Natural killer cell (primary cell): ENCODE data around the gene GPR37L1. TPM values are rescaled to one million over a fixed set of nuclear protein-coding genes. Genes with fewer than 3 reads are reported as not detected.

ENCODE experiments used
- ATAC-seq, 3 donors: fragments of 150-1000 bp in 2 of 3; fragments of 200-7000 bp in 1 of 3; cut with Tn5 transposase; 1 replicate in 1 of 3; 2 replicates in 2 of 3; pipeline ENCODE4 v1.10.0; 2021; ENCODE audit warnings: mild to moderate bottlenecking in 2 of 3, moderate library complexity in 2 of 3
- DNase-seq, 2 donors: peaks; one replicate each; pipeline versions ENCODE4 v3.0.0 to v3.0.0-alpha.2; 2013 to 2021; ENCODE audit warnings: mixed read lengths in 1 of 2
- H3K27ac ChIP-seq: one replicate; pipeline ENCODE4 v1.5.1; 2013; ENCODE audit warnings: mild to moderate bottlenecking, low read length
- H3K27me3 ChIP-seq: one replicate; pipeline ENCODE4 v1.6.1; 2013; ENCODE audit warnings: low read length; ENCODE audit not compliant: control insufficient read depth, insufficient read depth
- H3K36me3 ChIP-seq: one replicate; pipeline ENCODE4 v1.6.1; 2013; ENCODE audit warnings: low read length; ENCODE audit not compliant: control insufficient read depth, insufficient read depth
- H3K4me1 ChIP-seq: one replicate; pipeline ENCODE4 v1.6.1; 2013; ENCODE audit warnings: low read length; ENCODE audit not compliant: control insufficient read depth, insufficient read depth
- H3K4me3 ChIP-seq: one replicate; pipeline ENCODE4 v1.5.1; 2013; ENCODE audit warnings: low read length
- H3K9me3 ChIP-seq: one replicate; pipeline ENCODE4 v1.6.1; 2013; ENCODE audit warnings: low read length; ENCODE audit not compliant: control insufficient read depth, insufficient read depth
- H3K27ac Mint-ChIP-seq, 2 donors: one replicate each; pipeline ENCODE4 v1.8.0; 2022; ENCODE audit warnings: mild to moderate bottlenecking in 2 of 2, mixed read lengths in 2 of 2, moderate library complexity in 1 of 2
- H3K27me3 Mint-ChIP-seq, 2 donors: one replicate each; pipeline ENCODE4 v1.8.0; 2022; ENCODE audit warnings: low read depth in 2 of 2, mixed read lengths in 2 of 2
- H3K36me3 Mint-ChIP-seq: one replicate; pipeline ENCODE4 v1.8.0; 2022; ENCODE audit warnings: mixed read lengths
- H3K4me1 Mint-ChIP-seq, 2 donors: one replicate each; pipeline ENCODE4 v1.8.0; 2022; ENCODE audit warnings: mixed read lengths in 2 of 2
- H3K4me3 Mint-ChIP-seq: one replicate; pipeline ENCODE4 v1.8.0; 2022; ENCODE audit warnings: mild to moderate bottlenecking, moderate library complexity, mixed read lengths
- H3K9me3 Mint-ChIP-seq, 2 donors: one replicate each; pipeline ENCODE4 v1.8.0; 2022; ENCODE audit warnings: mixed read lengths in 2 of 2
- WGBS: methylation state at CpG from one replicate; pipeline ENCODE4 v1.1.7; 2013; ENCODE audit warnings: missing lambda C conversion rate; ENCODE audit not compliant: insufficient coverage; 5-methylcytosine and 5-hydroxymethylcytosine counted together
- intact Hi-C: fragments of 100-400 bp; cut with micrococcal nuclease; formaldehyde crosslinking; loops from one replicate; pipeline ENCODE4 v1.14.2; 2022
- total RNA-seq, 4 donors: library from RNA; stranded (reverse); fragments of 120-200 nt in 1 of 4; gene quantifications; one replicate each; pipeline versions ENCODE4 v1.2.3 to v1.2.4, GENCODE V29; 2013 to 2022
- TF ChIP-seq, protein P1 (sequence below): fragments of 200-600 bp; IDR thresholded peaks from one replicate; pipeline ENCODE4 v1.8.0; 2022; ENCODE audit warnings: antibody characterized with exemption

GPR37L1 gene
- total RNA-seq, 3 donors from 2014 or later (not counting 1 experiment from before 2014, with no cell fraction given), result not detected

DNA sequence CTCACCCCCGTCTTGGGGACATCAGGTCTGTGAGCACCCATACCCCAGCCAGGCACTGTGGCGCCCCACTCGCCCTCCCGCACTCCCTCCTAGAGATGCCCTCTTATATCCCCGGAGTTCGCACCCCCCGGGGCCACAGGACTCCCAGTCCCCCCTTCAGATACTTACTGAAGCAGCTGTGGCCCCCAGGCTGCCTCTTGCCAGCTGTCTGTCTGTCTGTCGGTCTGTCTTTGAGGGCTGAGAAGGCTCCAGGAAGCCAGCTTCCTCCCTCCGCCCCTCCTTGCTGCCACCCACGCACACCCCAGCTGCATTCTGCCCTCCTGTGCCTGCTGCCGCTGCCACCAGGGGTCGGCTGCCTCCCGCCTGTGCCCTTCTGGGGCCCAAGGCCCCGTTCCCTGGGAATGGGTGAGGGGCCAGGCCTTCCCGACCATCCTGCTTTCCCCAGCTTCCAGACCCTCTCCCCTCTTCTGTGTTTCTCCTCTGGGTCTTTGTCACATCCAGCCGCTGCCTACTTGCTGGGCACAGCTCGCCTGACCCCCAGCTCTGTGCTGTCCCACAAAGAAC, 37.7 kb downstream of the GPR37L1 start, which contains the start of gene PTPN7:
Gene PTPN7, minus strand, starts transcription at position 226 of the 564 bp plus-strand sequence. CDS start 1,200 bp downstream, outside the sequence.
- peak; percentile 68 to 85 (median 72) for ATAC-seq
- H3K27ac Mint-ChIP-seq, result peak within 1 kb of the TSS; percentile 95 to 100
- TF ChIP-seq, protein P1, sequence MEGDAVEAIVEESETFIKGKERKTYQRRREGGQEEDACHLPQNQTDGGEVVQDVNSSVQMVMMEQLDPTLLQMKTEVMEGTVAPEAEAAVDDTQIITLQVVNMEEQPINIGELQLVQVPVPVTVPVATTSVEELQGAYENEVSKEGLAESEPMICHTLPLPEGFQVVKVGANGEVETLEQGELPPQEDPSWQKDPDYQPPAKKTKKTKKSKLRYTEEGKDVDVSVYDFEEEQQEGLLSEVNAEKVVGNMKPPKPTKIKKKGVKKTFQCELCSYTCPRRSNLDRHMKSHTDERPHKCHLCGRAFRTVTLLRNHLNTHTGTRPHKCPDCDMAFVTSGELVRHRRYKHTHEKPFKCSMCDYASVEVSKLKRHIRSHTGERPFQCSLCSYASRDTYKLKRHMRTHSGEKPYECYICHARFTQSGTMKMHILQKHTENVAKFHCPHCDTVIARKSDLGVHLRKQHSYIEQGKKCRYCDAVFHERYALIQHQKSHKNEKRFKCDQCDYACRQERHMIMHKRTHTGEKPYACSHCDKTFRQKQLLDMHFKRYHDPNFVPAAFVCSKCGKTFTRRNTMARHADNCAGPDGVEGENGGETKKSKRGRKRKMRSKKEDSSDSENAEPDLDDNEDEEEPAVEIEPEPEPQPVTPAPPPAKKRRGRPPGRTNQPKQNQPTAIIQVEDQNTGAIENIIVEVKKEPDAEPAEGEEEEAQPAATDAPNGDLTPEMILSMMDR, result peak; percentile 59
- peak within 1 kb of the TSS; percentile 66 for H3K4me3 ChIP-seq
- H3K4me3 Mint-ChIP-seq, result peak within 1 kb of the TSS; percentile 98
- H3K36me3 ChIP-seq, result peaks cover 23% of the 10 kb centered on the region
- intact Hi-C loops, result loop anchor here (5.0 kb wide), 1 partner anchor 37 kb away; no protein-coding TSS in a partner anchor
- peak; percentile 71 to 89 for DNase-seq
- H3K36me3 Mint-ChIP-seq, result no peaks in the 10 kb centered on the region
- no peaks in the 10 kb centered on the region for H3K27me3 Mint-ChIP-seq
- peak within 1 kb of the TSS; percentile 94 for H3K27ac ChIP-seq
- 4% methylated on average over 17 of the region's 17 CpGs for WGBS
- H3K9me3 ChIP-seq, result no peaks in the 10 kb centered on the region
- no peaks in the 10 kb centered on the region for H3K9me3 Mint-ChIP-seq
- H3K4me1 ChIP-seq, result peaks cover 93% of the 10 kb centered on the region
- peaks cover 66 to 76% of the 10 kb centered on the region in 2 donors for H3K4me1 Mint-ChIP-seq
- H3K27me3 ChIP-seq, result no peaks in the 10 kb centered on the region

- Histone ChIP-seq H3K27me3 (no peaks in the 10 kb centered on the region), H3K4me3 (peak overlapping the region; percentile 66), H3K9me3 (no peaks in the 10 kb centered on the region), H3K27ac (peak overlapping the region; percentile 94), H3K36me3 (peaks cover 13% of the 10 kb centered on the region), H3K4me1 (peaks cover 97% of the 10 kb centered on the region)
- peak overlapping the region; percentile 95 to 100 for H3K27ac Mint-ChIP-seq
- 23% methylated on average over 22 of the region's 22 CpGs for WGBS
- DNase-seq (peak in 1 of 2 donors; percentile 34), ATAC-seq (no peak)
- TF ChIP-seq, protein P1, result no peak
- no peaks in the 10 kb centered on the region for H3K9me3 Mint-ChIP-seq
- H3K4me1 Mint-ChIP-seq, result peaks cover 56 to 76% of the 10 kb centered on the region in 2 donors
- H3K27me3 Mint-ChIP-seq, result no peaks in the 10 kb centered on the region
- peak overlapping the region; percentile 98 for H3K4me3 Mint-ChIP-seq
- intact Hi-C loops, result loop anchor here (5.0 kb wide), 1 partner anchor 36 kb away; no protein-coding TSS in a partner anchor
- H3K36me3 Mint-ChIP-seq, result no peaks in the 10 kb centered on the region
These were observed 38.7 kb downstream of the GPR37L1 start for GRCh38 chr1:202161151-202162046.

DNA sequence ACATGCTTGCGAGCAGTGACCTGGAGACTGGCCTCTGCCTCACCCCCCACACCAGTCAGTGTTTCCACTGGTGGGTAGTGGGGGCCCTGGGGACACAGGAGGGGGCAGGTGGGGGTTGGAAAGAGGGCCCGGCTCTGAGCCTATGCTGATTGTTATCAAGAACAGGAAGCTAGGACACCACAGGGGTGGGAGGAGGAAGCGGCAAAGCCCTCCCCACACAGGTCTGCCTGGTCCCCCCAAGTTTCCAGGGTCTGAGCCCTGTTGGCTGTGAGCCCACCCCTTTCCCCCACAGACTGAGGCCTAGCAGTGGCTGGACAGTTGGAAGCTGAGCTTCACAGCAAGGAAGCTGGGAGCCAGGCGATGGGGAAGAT, 39.3 kb downstream of the GPR37L1 start:
- Mint-ChIP-seq H3K9me3 (no peaks in the 10 kb centered on the region), H3K27me3 (no peaks in the 10 kb centered on the region), H3K4me3 (peak overlapping the region; percentile 85), H3K4me1 (peaks cover 56 to 76% of the 10 kb centered on the region in 2 donors), H3K36me3 (no peaks in the 10 kb centered on the region), H3K27ac (peak overlapping the region; percentile 95 to 100)
- intact Hi-C loops, result loop anchor here (5.0 kb wide), 1 partner anchor 35 kb away; no protein-coding TSS in a partner anchor
- TF ChIP-seq, protein P1, result no peak
- Histone ChIP-seq H3K27me3 (no peaks in the 10 kb centered on the region), H3K4me3 (no peak overlapping the region), H3K27ac (peak overlapping the region; percentile 94), H3K9me3 (no peaks in the 10 kb centered on the region), H3K36me3 (peaks cover 9% of the 10 kb centered on the region), H3K4me1 (peaks cover 92% of the 10 kb centered on the region)
- DNase-seq, result peak in 1 of 2 donors; percentile 69
- no peak for ATAC-seq
- WGBS, result 11% methylated on average over 3 of the region's 4 CpGs
